IMR-90 (cell line): ENCODE results near the gene MAML2. TPM values are rescaled to one million over a fixed set of nuclear protein-coding genes. Genes with fewer than 3 reads are reported as not detected.

Source experiments
- ATAC-seq: fragments of 200-7000 bp; cut with Tn5 transposase; 2 replicates; pipeline ENCODE4 v1.9.1; 2020; ENCODE audit warnings: low read depth, mild to moderate bottlenecking, moderate library complexity
- BruUV-seq: library from RNA; stranded (reverse); fragments of 400-500 nt; replicated peaks from 2 replicates; lab custom pipeline; 2021; lab: Mats Ljungman, UMichigan
- CTCF ChIA-PET: fragments of 300-600 bp; formaldehyde crosslinking; extraction: SDS; loops from one replicate; lab custom pipeline; 2021; ENCODE audit warnings: antibody characterized with exemption; lab: Yijun Ruan, JAX
- POLR2A ChIA-PET: fragments of 300-600 bp; sonication (Branson Sonifier 250); formaldehyde crosslinking; loops from one replicate; lab custom pipeline; 2022; ENCODE audit warnings: antibody characterized with exemption; ENCODE audit not compliant: unreplicated experiment; lab: Charles Lee
- DNase-seq: peaks from one replicate; pipeline ENCODE4 v3.0.0; 2013
- H2AFZ ChIP-seq: replicated peaks from 2 replicates; pipeline ENCODE3; 2013; ENCODE audit warnings: low read length, mild to moderate bottlenecking; ENCODE audit not compliant: poor library complexity
- H2AK5ac ChIP-seq: 2 replicates; pipeline ENCODE4 v1.6.1; 2013; ENCODE audit warnings: low read depth, low read length, inconsistent platforms
- H2AK9ac ChIP-seq: replicated peaks from 2 replicates; pipeline ENCODE3; 2013; ENCODE audit warnings: mild to moderate bottlenecking, low read depth, low read length, moderate library complexity; ENCODE audit not compliant: poor library complexity
- H2BK120ac ChIP-seq: 2 replicates; pipeline ENCODE4 v1.6.1; 2013; ENCODE audit warnings: low read depth, low read length, inconsistent platforms
- H2BK15ac ChIP-seq: 3 replicates; pipeline ENCODE4 v1.6.1; 2013; ENCODE audit warnings: low read depth, low read length, inconsistent platforms
- H2BK20ac ChIP-seq: 2 replicates; pipeline ENCODE4 v1.6.1; 2013; ENCODE audit warnings: low read depth, mild to moderate bottlenecking, inconsistent platforms, low read length, moderate library complexity
- H2BK5ac ChIP-seq: 2 replicates; pipeline ENCODE4 v1.6.1; 2013; ENCODE audit warnings: mild to moderate bottlenecking, low read depth, low read length, inconsistent platforms; ENCODE audit not compliant: poor library complexity, severe bottlenecking
- H3K14ac ChIP-seq: replicated peaks from 2 replicates; pipeline ENCODE4 v1.6.1; 2013; ENCODE audit warnings: low read depth, low read length, inconsistent platforms
- H3K18ac ChIP-seq: 2 replicates; pipeline ENCODE4 v1.6.1; 2013; ENCODE audit warnings: low read depth, low read length, control low read depth
- H3K23ac ChIP-seq: 2 replicates; pipeline ENCODE4 v1.6.1; 2013; ENCODE audit warnings: low read depth, low read length, inconsistent platforms
- H3K27ac ChIP-seq: 2 replicates; pipeline ENCODE4 v1.5.1; 2013; ENCODE audit warnings: mild to moderate bottlenecking, control low read depth, low read length; ENCODE audit not compliant: insufficient read depth
- H3K27me3 ChIP-seq: 2 replicates; pipeline ENCODE4 v1.6.1; 2013; ENCODE audit warnings: low read length; ENCODE audit not compliant: control insufficient read depth, insufficient read depth
- H3K36me3 ChIP-seq: 2 replicates; pipeline ENCODE4 v1.6.1; 2013; ENCODE audit warnings: low read length, mixed read lengths; ENCODE audit not compliant: control insufficient read depth, insufficient read depth
- H3K4ac ChIP-seq: 2 replicates; pipeline ENCODE4 v1.6.1; 2013; ENCODE audit warnings: low read depth, low read length, inconsistent platforms
- H3K4me1 ChIP-seq: 2 replicates; pipeline ENCODE4 v1.6.1; 2013; ENCODE audit warnings: low read length, mixed read lengths; ENCODE audit not compliant: control insufficient read depth, insufficient read depth
- H3K4me2 ChIP-seq: 2 replicates; pipeline ENCODE4 v1.6.1; 2013; ENCODE audit warnings: low read depth, mild to moderate bottlenecking, control low read depth, low read length, moderate library complexity
- H3K4me3 ChIP-seq: 2 replicates; pipeline ENCODE4 v1.5.1; 2013; ENCODE audit warnings: low read depth, mild to moderate bottlenecking, control low read depth, low read length, moderate library complexity; ENCODE audit not compliant: insufficient read depth
- H3K56ac ChIP-seq: 2 replicates; pipeline ENCODE4 v1.6.1; 2013; ENCODE audit warnings: low read length, inconsistent platforms; ENCODE audit not compliant: insufficient read depth; ENCODE audit errors: extremely low read depth
- H3K79me1 ChIP-seq, 2 experiments: 2 replicates each; pipeline ENCODE4 v1.6.1; 2013; ENCODE audit warnings: low read length in 2 of 2, inconsistent platforms in 1 of 2, low read depth in 1 of 2
- H3K9ac ChIP-seq: 2 replicates; pipeline ENCODE4 v1.6.1; 2013; ENCODE audit warnings: low read depth, low read length, control low read depth
- H3K9me1 ChIP-seq: 2 replicates; pipeline ENCODE4 v1.6.1; 2013; ENCODE audit warnings: low read length, inconsistent platforms; ENCODE audit not compliant: insufficient read depth
- H3K9me3 ChIP-seq: 2 replicates; pipeline ENCODE4 v1.6.1; 2013; ENCODE audit warnings: low read length; ENCODE audit not compliant: control insufficient read depth, insufficient read depth
- H4K20me1 ChIP-seq: 2 replicates; pipeline ENCODE4 v1.6.1; 2013; ENCODE audit warnings: low read length, inconsistent platforms; ENCODE audit not compliant: insufficient read depth
- H4K5ac ChIP-seq: 2 replicates; pipeline ENCODE4 v1.6.1; 2013; ENCODE audit warnings: mild to moderate bottlenecking, low read depth, low read length, control low read depth
- H4K8ac ChIP-seq, 2 experiments: 2 replicates each; pipeline ENCODE4 v1.6.1; 2013; ENCODE audit warnings: low read depth in 2 of 2, low read length in 2 of 2, control low read depth in 1 of 2, inconsistent platforms in 1 of 2
- H4K91ac ChIP-seq: 2 replicates; pipeline ENCODE4 v1.6.1; 2013; ENCODE audit warnings: low read depth, low read length, inconsistent platforms; ENCODE audit not compliant: insufficient read depth
- CEBPB ChIP-seq: IDR thresholded peaks from 2 replicates; pipeline ENCODE4 v1.6.1; 2012; ENCODE audit warnings: low read depth, low read length, improper control_type of control experiment
- CHD1 ChIP-seq: IDR thresholded peaks from 2 replicates; pipeline ENCODE4 v1.6.1; 2012; ENCODE audit warnings: low read depth, low read length, improper control_type of control experiment
- MAZ ChIP-seq: IDR thresholded peaks from 2 replicates; pipeline ENCODE4 v1.6.1; 2012; ENCODE audit warnings: low read depth, mild to moderate bottlenecking, low read length, improper control_type of control experiment, moderate library complexity, borderline replicate concordance
- NFE2L2 ChIP-seq: fragments of 150-350 bp; IDR thresholded peaks from 2 replicates; pipeline ENCODE4 v1.6.1; 2016; ENCODE audit warnings: low read depth, mild to moderate bottlenecking, low read length
- RCOR1 ChIP-seq: IDR thresholded peaks from 2 replicates; pipeline ENCODE4 v1.6.1; 2012; ENCODE audit warnings: mild to moderate bottlenecking, low read length, improper control_type of control experiment; ENCODE audit not compliant: insufficient replicate concordance
- WGBS, 2 experiments: methylation state at CpG; one replicate each; pipeline versions ENCODE4 v1.1.5 to v1.1.7; 2013; ENCODE audit warnings: missing lambda C conversion rate in 2 of 2; ENCODE audit not compliant: insufficient read length in 1 of 2; ENCODE audit errors: extremely low coverage in 2 of 2; 5-methylcytosine and 5-hydroxymethylcytosine counted together
- dilution Hi-C: fragments of 300-500 bp; cut with HindIII; formaldehyde crosslinking; loops from one replicate; pipeline ENCODE4 v1.14.3; 2018; ENCODE audit warnings: low sequenced_read_pairs; ENCODE audit not compliant: unreplicated experiment
- in situ Hi-C: fragments of 300-500 bp; cut with MboI; formaldehyde crosslinking; loops from 3 replicates; pipeline ENCODE4 v1.14.3; 2019; ENCODE audit warnings: low sequenced_read_pairs, inconsistent platforms, mixed read lengths
- intact Hi-C: fragments of 100-400 bp; cut with micrococcal nuclease; formaldehyde crosslinking; loops from 2 replicates; pipeline ENCODE4 v1.10.0; 2022
- polyA plus RNA-seq, 3 experiments: library from polyadenylated mRNA; depleted of rRNA; stranded (reverse); fragments of >200 nt; gene quantifications; 2 replicates each; pipeline ENCODE4 v1.2.3, GENCODE V29; 2012; ENCODE audit warnings: low replicate concordance in 1 of 3
- total RNA-seq: library from RNA; depleted of rRNA; stranded (reverse); fragments of >200 nt; gene quantifications from 2 replicates; pipeline ENCODE4 v1.2.3, GENCODE V29; 2012

Gene MAML2
- total and polyA plus RNA-seq, 2 of the 4 experiments (the other 2 are of a cell fraction): 15.0 to 19.5 TPM

DNA sequence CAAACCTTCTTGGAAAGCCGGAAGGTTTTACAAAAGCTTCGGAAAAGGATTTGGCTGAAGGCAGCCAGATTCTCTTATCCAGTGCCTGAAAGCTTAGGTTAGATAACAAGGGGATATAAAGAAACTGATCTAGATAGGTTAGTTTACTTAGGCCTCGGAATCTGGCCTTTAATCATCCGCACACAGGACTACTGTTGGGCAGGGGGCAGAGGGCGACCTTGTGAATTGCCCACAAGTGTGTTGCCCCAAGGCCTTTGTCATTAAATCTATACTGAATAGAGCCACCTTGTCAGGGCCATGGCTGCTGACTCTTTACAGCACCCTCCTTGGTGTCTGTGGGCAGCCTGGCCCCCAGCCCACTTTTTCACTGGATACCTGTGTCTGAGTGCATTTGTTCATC, 409.4 kb downstream of the MAML2 start:
- no peak overlapping the region for H2AFZ ChIP-seq
- H4K91ac ChIP-seq: no peak overlapping the region
- no peak overlapping the region for H2AK5ac ChIP-seq
- no peak overlapping the region for H2BK15ac ChIP-seq
- H3K18ac ChIP-seq: no peak overlapping the region
- no peak overlapping the region for H2BK20ac ChIP-seq
- H3K27me3 ChIP-seq: no peaks in the 10 kb centered on the region
- H4K20me1 ChIP-seq: no peaks in the 10 kb centered on the region
- ChIA-PET POLR2A (no interaction called here), CTCF (no interaction called here)
- ATAC-seq: no peak
- no peak overlapping the region for H4K8ac ChIP-seq
- WGBS, 2 experiments: 92% methylated on average over 5 of the region's 5 CpGs; no CpG with 5 or more reads in 1 of the 2 experiments
- H3K27ac ChIP-seq: no peak overlapping the region
- no peak for TF ChIP-seq MAZ
- no peak for TF ChIP-seq CEBPB
- TF ChIP-seq RCOR1: no peak
- TF ChIP-seq NFE2L2: no peak
- TF ChIP-seq CHD1: no peak
- no peaks in the 10 kb centered on the region for H3K9me1 ChIP-seq
- H3K4me1 ChIP-seq: no peaks in the 10 kb centered on the region
- H3K4me3 ChIP-seq: no peak overlapping the region
- DNase-seq: no peak
- no peak overlapping the region for H3K14ac ChIP-seq
- H3K4ac ChIP-seq: no peak overlapping the region
- H3K4me2 ChIP-seq: no peak overlapping the region
- no peak overlapping the region for H2BK5ac ChIP-seq
- no peaks in the 10 kb centered on the region for H3K79me1 ChIP-seq
- BruUV-seq: no TSS peak
- H3K56ac ChIP-seq: no peak overlapping the region
- no peak overlapping the region for H4K5ac ChIP-seq
- H3K9me3 ChIP-seq: peaks cover 3% of the 10 kb centered on the region
- dilution Hi-C loops: no loop called here
- no peak overlapping the region for H3K23ac ChIP-seq
- H3K36me3 ChIP-seq: no peaks in the 10 kb centered on the region
- in situ Hi-C loops: no loop called here
- H2AK9ac ChIP-seq: no peak overlapping the region
- intact Hi-C loops: no loop called here
- no peak overlapping the region for H3K9ac ChIP-seq
- no peak overlapping the region for H2BK120ac ChIP-seq
